NB4 (cell line): ENCODE results near the gene CD38.

Experiments used
- POLR2A ChIP-seq: IDR thresholded peaks from 2 replicates; pipeline ENCODE4 v1.6.1; 2011; ENCODE audit warnings: mild to moderate bottlenecking; ENCODE audit not compliant: insufficient read length; ENCODE audit errors: extremely low read depth
- TF ChIP-seq, protein P1 (sequence below): IDR thresholded peaks from one replicate; pipeline ENCODE4 v1.5.1; 2012; ENCODE audit warnings: low read depth, low read length

DNA sequence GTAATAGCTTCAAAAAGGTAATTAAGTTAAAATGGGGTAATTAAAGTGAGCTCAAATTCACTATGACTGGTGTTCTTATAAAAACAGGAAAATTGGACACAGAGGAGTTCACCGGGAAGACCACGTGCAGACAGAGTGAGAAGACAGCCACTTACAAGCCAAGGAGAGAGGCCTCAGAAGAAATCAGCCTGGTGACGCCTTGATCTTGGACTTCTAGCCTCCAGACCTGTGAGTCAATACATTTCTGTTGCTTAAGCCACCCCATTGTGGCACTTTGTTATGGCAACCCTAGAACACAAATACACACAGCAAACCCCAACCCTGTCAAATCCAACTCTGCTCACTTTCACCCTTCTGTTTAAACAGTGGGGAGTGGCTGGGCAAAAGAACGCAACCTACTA lies 4.1 kb upstream of the CD38 start:
- no peak for TF ChIP-seq POLR2A
- TF ChIP-seq, protein P1, sequence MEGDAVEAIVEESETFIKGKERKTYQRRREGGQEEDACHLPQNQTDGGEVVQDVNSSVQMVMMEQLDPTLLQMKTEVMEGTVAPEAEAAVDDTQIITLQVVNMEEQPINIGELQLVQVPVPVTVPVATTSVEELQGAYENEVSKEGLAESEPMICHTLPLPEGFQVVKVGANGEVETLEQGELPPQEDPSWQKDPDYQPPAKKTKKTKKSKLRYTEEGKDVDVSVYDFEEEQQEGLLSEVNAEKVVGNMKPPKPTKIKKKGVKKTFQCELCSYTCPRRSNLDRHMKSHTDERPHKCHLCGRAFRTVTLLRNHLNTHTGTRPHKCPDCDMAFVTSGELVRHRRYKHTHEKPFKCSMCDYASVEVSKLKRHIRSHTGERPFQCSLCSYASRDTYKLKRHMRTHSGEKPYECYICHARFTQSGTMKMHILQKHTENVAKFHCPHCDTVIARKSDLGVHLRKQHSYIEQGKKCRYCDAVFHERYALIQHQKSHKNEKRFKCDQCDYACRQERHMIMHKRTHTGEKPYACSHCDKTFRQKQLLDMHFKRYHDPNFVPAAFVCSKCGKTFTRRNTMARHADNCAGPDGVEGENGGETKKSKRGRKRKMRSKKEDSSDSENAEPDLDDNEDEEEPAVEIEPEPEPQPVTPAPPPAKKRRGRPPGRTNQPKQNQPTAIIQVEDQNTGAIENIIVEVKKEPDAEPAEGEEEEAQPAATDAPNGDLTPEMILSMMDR, result no peak
